OCI-LY7 (cell line): ENCODE data around the gene CCDC78. TPM values are rescaled to one million over a fixed set of nuclear protein-coding genes. Genes with fewer than 3 reads are reported as not detected.

Source experiments
- BruUV-seq: library from RNA; stranded (reverse); fragments of 400-500 nt; replicated peaks from 2 replicates; lab custom pipeline; 2021; lab: Mats Ljungman, UMichigan
- CTCF ChIA-PET: fragments of 300-600 bp; sonication (Branson Sonifier 250); formaldehyde crosslinking; loops from one replicate; lab custom pipeline; 2022; ENCODE audit warnings: antibody characterized with exemption; ENCODE audit not compliant: unreplicated experiment; lab: Charles Lee
- POLR2A ChIA-PET: fragments of 300-600 bp; sonication (Branson Sonifier 250); formaldehyde crosslinking; loops from one replicate; lab custom pipeline; 2022; ENCODE audit warnings: antibody characterized with exemption; lab: Charles Lee
- DNase-seq: peaks from one replicate; pipeline ENCODE4 v3.0.0-alpha.2; 2015; ENCODE audit warnings: low spot score
- H2AFZ ChIP-seq: fragments of 200-600 bp; sonication (generic), shearing (Covaris generic); 2 replicates; pipeline ENCODE4 v1.6.1; 2014; ENCODE audit warnings: mild to moderate bottlenecking, antibody characterized with exemption, low read length, moderate library complexity
- H3K27ac ChIP-seq: fragments of 200-600 bp; sonication (generic); 2 replicates; pipeline ENCODE4 v1.5.1; 2014; ENCODE audit warnings: mixed run types, low read depth, mild to moderate bottlenecking, moderate library complexity, low read length, inconsistent platforms; ENCODE audit not compliant: poor library complexity, severe bottlenecking
- H3K36me3 ChIP-seq: fragments of 200-600 bp; sonication (generic); 2 replicates; pipeline ENCODE4 v1.6.1; 2014; ENCODE audit warnings: mild to moderate bottlenecking, antibody characterized with exemption, low read length, moderate library complexity, mixed read lengths; ENCODE audit not compliant: insufficient read depth
- H3K4me1 ChIP-seq: fragments of 200-600 bp; sonication (generic); 2 replicates; pipeline ENCODE4 v1.5.1; 2014; ENCODE audit warnings: mild to moderate bottlenecking, low read length; ENCODE audit not compliant: insufficient read depth, poor library complexity, severe bottlenecking
- H3K4me2 ChIP-seq: fragments of 200-600 bp; sonication (generic); 2 replicates; pipeline ENCODE4 v1.6.1; 2014; ENCODE audit warnings: mild to moderate bottlenecking, low read length
- H3K4me3 ChIP-seq: fragments of 200-600 bp; sonication (generic); 2 replicates; pipeline ENCODE4 v1.5.1; 2014; ENCODE audit warnings: mild to moderate bottlenecking, low read depth, low read length; ENCODE audit not compliant: poor library complexity, severe bottlenecking
- H3K79me2 ChIP-seq: fragments of 200-600 bp; sonication (generic); 2 replicates; pipeline ENCODE4 v1.6.1; 2016; ENCODE audit warnings: low read depth, mild to moderate bottlenecking, low read length, moderate library complexity, mixed read lengths; ENCODE audit not compliant: insufficient read depth
- H3K9me2 ChIP-seq: fragments of 200-600 bp; sonication (generic); 2 replicates; pipeline ENCODE4 v1.6.1; 2016; ENCODE audit warnings: mild to moderate bottlenecking, low read length, mixed read lengths; ENCODE audit not compliant: insufficient read depth
- H3K9me3 ChIP-seq: fragments of 200-600 bp; sonication (generic); 2 replicates; pipeline ENCODE4 v1.6.1; 2014; ENCODE audit warnings: mild to moderate bottlenecking, mixed run types, low read length, mixed read lengths
- H4K20me1 ChIP-seq: fragments of 200-600 bp; sonication (generic); 2 replicates; pipeline ENCODE4 v1.6.1; 2014; ENCODE audit warnings: mild to moderate bottlenecking, antibody characterized with exemption, low read length, moderate library complexity, mixed read lengths; ENCODE audit not compliant: insufficient read depth
- EZH2phosphoT487 ChIP-seq: fragments of 200-600 bp; sonication (generic); IDR thresholded peaks from 2 replicates; pipeline ENCODE4 v1.6.1; 2018; ENCODE audit warnings: low read depth, borderline replicate concordance, mild to moderate bottlenecking, mixed run types, antibody characterized with exemption, low read length, moderate library complexity, mixed read lengths
- intact Hi-C: fragments of 100-400 bp; cut with micrococcal nuclease; formaldehyde crosslinking; loops from one replicate; pipeline ENCODE4 v1.10.0; 2022; ENCODE audit not compliant: unreplicated experiment
- total RNA-seq, 2 experiments: library from RNA; depleted of rRNA in 1 of 2; stranded (reverse); fragments of >200 nt in 1 of 2; shearing (Covaris generic) in 1 of 2; gene quantifications; 2 replicates each; pipeline ENCODE4 v1.2.3, GENCODE V29; 2014 to 2022
- TF ChIP-seq, protein P1 (sequence below): fragments of 200-600 bp; sonication (generic); conservative IDR thresholded peaks from 2 replicates; pipeline ENCODE4 v1.5.1; 2014; ENCODE audit warnings: mild to moderate bottlenecking, antibody characterized with exemption, low read length, moderate library complexity, mixed read lengths

Gene CCDC78
- total RNA-seq, 2 experiments from 2014 or later, result 25.8 to 57.9 TPM

DNA sequence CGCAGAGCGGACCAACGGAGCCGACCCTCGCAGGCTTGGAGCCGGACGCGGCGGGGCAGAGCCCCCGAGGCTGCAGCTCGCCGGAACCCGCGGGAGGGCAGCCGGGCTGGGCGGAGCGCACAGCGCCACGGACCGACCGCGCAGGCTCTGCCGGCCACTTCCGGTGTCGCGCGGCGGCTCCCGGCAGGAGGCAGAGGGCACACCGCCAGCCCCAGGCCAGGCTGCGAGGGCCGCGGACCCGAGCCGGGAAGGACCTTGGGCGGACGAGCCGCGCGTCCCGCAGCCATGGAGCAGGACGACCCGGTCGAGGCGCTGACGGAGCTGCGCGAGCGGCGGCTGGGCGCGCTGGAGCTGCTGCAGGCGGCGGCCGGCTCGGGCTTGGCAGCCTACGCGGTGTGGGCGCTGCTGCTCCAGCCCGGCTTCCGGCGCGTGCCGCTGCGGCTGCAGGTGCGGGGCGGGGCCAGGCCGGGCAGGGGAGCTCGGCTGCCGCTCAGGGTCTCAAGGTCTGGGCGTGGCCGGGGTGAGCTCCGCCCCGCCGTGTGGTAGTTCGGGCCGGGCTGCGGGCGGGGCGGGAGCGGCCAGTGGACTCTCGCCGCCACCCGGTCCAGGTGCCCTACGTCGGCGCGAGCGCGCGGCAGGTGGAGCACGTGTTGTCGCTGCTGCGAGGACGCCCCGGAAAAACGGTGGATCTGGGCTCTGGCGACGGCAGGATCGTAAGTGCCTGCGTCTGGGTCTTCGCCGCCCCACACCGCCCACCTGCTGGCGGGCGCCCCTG lies 5.1 kb downstream of the CCDC78 start, which contains the start of gene ANTKMT:
Gene ANTKMT, plus strand, starts transcription at position 157 of the 775 bp plus-strand sequence. Its CDS starts 129 bp downstream, at position 286.
- DNase-seq, result peak; percentile 96
- Histone ChIP-seq H3K4me2 (peak within 1 kb of the TSS; percentile 88), H3K36me3 (0 out of 2 replicates have a peak, but pooled peaks cover 10% of the 10 kb centered on the region), H2AFZ (peak within 1 kb of the TSS; percentile 31; the same call in 1 of the 2 replicates), H3K79me2 (no peaks in the 10 kb centered on the region), H3K9me2 (no peaks in the 10 kb centered on the region), H4K20me1 (no peaks in the 10 kb centered on the region), H3K4me3 (peak within 1 kb of the TSS; percentile 95), H3K4me1 (peaks cover 62% of the 10 kb centered on the region), H3K27ac (peak within 1 kb of the TSS; percentile 93), H3K9me3 (no peaks in the 10 kb centered on the region)
- intact Hi-C loops, result loop anchor here (2.0 to 5.0 kb wide), 2 partner anchors 18 to 39 kb away; partner anchors contain the start of genes JMJD8 and STUB1
- TF ChIP-seq, protein P1, sequence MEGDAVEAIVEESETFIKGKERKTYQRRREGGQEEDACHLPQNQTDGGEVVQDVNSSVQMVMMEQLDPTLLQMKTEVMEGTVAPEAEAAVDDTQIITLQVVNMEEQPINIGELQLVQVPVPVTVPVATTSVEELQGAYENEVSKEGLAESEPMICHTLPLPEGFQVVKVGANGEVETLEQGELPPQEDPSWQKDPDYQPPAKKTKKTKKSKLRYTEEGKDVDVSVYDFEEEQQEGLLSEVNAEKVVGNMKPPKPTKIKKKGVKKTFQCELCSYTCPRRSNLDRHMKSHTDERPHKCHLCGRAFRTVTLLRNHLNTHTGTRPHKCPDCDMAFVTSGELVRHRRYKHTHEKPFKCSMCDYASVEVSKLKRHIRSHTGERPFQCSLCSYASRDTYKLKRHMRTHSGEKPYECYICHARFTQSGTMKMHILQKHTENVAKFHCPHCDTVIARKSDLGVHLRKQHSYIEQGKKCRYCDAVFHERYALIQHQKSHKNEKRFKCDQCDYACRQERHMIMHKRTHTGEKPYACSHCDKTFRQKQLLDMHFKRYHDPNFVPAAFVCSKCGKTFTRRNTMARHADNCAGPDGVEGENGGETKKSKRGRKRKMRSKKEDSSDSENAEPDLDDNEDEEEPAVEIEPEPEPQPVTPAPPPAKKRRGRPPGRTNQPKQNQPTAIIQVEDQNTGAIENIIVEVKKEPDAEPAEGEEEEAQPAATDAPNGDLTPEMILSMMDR, result no peak
- no peak for TF ChIP-seq EZH2phosphoT487
- ChIA-PET CTCF (interaction anchor here (0.5 to 0.7 kb wide), 2 partner anchors 16 to 1434 kb away, joined by 3 to 4 read pairs; partner anchors contain the start of gene TRAF7), POLR2A (interaction anchor here (0.6 to 3.2 kb wide), 5 partner anchors 9 to 991 kb away, joined by 4 to 26 read pairs (median 5); partner anchors contain the start of genes CHTF18 and RPUSD1)
- no TSS peak for BruUV-seq

DNA sequence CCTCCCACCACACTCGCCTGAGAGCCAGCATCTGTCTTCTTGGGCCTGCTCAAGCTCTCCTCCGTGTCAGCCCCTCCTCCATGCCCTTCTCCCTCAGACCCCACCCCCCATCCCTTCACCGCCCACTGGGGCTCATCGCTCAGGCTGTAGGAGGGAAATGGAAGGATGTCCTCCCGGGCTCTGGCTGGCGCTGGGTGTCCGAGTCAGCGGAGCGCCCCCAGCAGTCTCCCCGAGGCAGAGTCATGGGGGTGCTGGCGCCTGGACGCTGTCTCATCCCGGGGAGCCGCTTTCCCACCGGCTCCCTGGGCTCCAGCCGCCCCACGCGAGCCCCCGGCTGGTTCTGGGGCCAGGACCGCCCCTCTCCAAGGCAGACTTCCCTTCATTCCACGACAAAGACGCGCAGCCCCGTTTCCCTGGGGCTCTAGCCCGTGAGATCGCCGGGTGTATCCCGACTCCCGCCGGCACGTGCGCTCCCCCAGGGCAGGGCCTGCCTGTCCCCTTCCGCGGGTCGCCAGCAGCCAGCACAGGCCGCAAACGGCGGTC lies 5.7 kb downstream of the CCDC78 start:
- Histone ChIP-seq H3K36me3 (0 out of 2 replicates have a peak, but pooled peaks cover 10% of the 10 kb centered on the region), H3K4me2 (peak overlapping the region; percentile 88), H3K4me1 (peaks cover 63% of the 10 kb centered on the region), H4K20me1 (no peaks in the 10 kb centered on the region), H3K79me2 (no peaks in the 10 kb centered on the region), H3K27ac (peak overlapping the region; percentile 93), H3K9me3 (no peaks in the 10 kb centered on the region), H3K9me2 (no peaks in the 10 kb centered on the region), H3K4me3 (peak overlapping the region; percentile 95), H2AFZ (peak overlapping the region; percentile 31; the same call in 1 of the 2 replicates)
- intact Hi-C loops, result loop anchor here (2.0 to 5.0 kb wide), 2 partner anchors 18 to 38 kb away; partner anchors contain the start of genes JMJD8 and STUB1
- peak; percentile 83 for DNase-seq
- POLR2A ChIA-PET, result interaction anchor here (0.5 to 3.2 kb wide), 4 partner anchors 8 to 30 kb away, joined by 3 to 26 read pairs (median 3); partner anchors contain the start of gene WDR24
- TF ChIP-seq EZH2phosphoT487, result no peak
- TF ChIP-seq, protein P1, result peak; percentile 58
- no TSS peak for BruUV-seq
- CTCF ChIA-PET, result interaction anchor here (0.5 to 0.7 kb wide), 2 partner anchors 20 to 1435 kb away, joined by 4 read pairs; partner anchors contain the start of genes CIAO3 and TRAF7
